ENCODE measurements around the gene GSG1L. TPM values are rescaled to one million over a fixed set of nuclear protein-coding genes. Genes with fewer than 3 reads are reported as not detected.

Gene GSG1L
- total and polyA plus RNA-seq, 9 of the 15 experiments (the other 6 are each of a cell fraction or from before 2014, with no cell fraction given), result not detected

GRCh38 chr16:27841061-27841801 is 222.3 kb downstream of the GSG1L start:
- POLR2A ChIA-PET, result no interaction called here
- WGBS (ENCODE audit: insufficient coverage, low coverage, missing lambda C conversion rate), result 2% methylated on average over 16 of the region's 16 CpGs
- in situ Hi-C loops (cut with MboI), result no loop called here
- no peak for FAIRE-seq
- no peaks in the 10 kb centered on the region for H3K79me2 ChIP-seq (ENCODE audit: control insufficient read depth, insufficient read depth, low read length)
- H3K9ac ChIP-seq (ENCODE audit: insufficient read depth in 1 of 2, low read depth in 2 of 2, low read length in 2 of 2), result no peak overlapping the region
- H3K9me3 ChIP-seq (replicated peaks; ENCODE audit: control insufficient read depth, insufficient read depth, low read depth, low read length), result no peaks in the 10 kb centered on the region
- H3K9me1 ChIP-seq (ENCODE audit: control insufficient read depth, insufficient read depth, low read length), result no peaks in the 10 kb centered on the region
- CTCF ChIA-PET (ENCODE audit: low intra/inter-chr PET ratio), result no interaction called here
- intact Hi-C loops (cut with micrococcal nuclease), result no loop called here
- H2AFZ ChIP-seq (ENCODE audit: low read depth, low read length), result no peak overlapping the region
- no peak overlapping the region for H3K4me3 ChIP-seq
- no peak for DNase-seq (ENCODE audit: extremely low read depth in 1 of 4, low spot score in 3 of 4)
- TF ChIP-seq U2AF1 (optimal IDR thresholded peaks at IDR 0.05; ENCODE audit: low read depth, low read length) (no peak), IRF1 (CRISPR knock-in tag; IDR thresholded peaks at IDR 0.05; ENCODE audit: borderline replicate concordance) (no peak), ZNF785 (CRISPR knock-in tag; IDR thresholded peaks at IDR 0.05) (no peak), ATF4 (CRISPR knock-in tag; IDR thresholded peaks at IDR 0.05) (no peak), TRIM28 (IDR thresholded peaks at IDR 0.05) (no peak), NCOR1 (IDR thresholded peaks at IDR 0.05) (no peak), ZNF512 (tag; IDR thresholded peaks at IDR 0.05) (no peak), CGGBP1 (CRISPR knock-in tag; IDR thresholded peaks at IDR 0.05) (no peak), SPI1 (IDR thresholded peaks at IDR 0.05; ENCODE audit: borderline replicate concordance, low read depth, low read length) (no peak), ATF3 (IDR thresholded peaks at IDR 0.05) (no peak), ATF3 (CRISPR knock-in tag; conservative IDR thresholded peaks at IDR 0.05) (no peak), ATF6 (CRISPR knock-in tag; IDR thresholded peaks at IDR 0.05) (no peak), FOXK2 (conservative IDR thresholded peaks at IDR 0.05 in 1 of 2, IDR thresholded peaks at IDR 0.05 in 1 of 2; ENCODE audit: low read depth in 2 of 2) (no peak)
- BruUV-seq (replicated peaks), result no TSS peak
- H3K27me3 ChIP-seq (ENCODE audit: control insufficient read depth in 2 of 2, insufficient read depth in 2 of 2, low read length in 2 of 2), result peaks cover 10 to 29% of the 10 kb centered on the region in 2 experiments; a peak in 4 of 5 replicates
- no peak overlapping the region for H3K4me2 ChIP-seq (ENCODE audit: insufficient read depth, low read length)
- H3K4me1 ChIP-seq (replicated peaks in 1 of 2; ENCODE audit: control insufficient read depth in 2 of 2, insufficient read depth in 2 of 2, low read length in 2 of 2), result no peaks in the 10 kb centered on the region; a peak in 2 of 5 replicates
- no peak for ATAC-seq
- H3K36me3 ChIP-seq (ENCODE audit: control insufficient read depth, insufficient read depth, low read length), result no peaks in the 10 kb centered on the region
- H3K27ac ChIP-seq (ENCODE audit: extremely low read depth, low read depth, low read length), result no peak overlapping the region
- peaks cover 5% of the 10 kb centered on the region; the same call in 1 of the 2 replicates for H4K20me1 ChIP-seq (replicated peaks; ENCODE audit: control insufficient read depth, insufficient read depth, low read length)

Measured in K562 (cell line).